Loucy (cell line): Measurements from ENCODE around the gene SIRPG.

Experiments used
- CTCF ChIP-seq: fragments of 200-600 bp; sonication (generic); conservative IDR thresholded peaks from 2 replicates; pipeline ENCODE4 v1.5.1; 2014; ENCODE audit warnings: mild to moderate bottlenecking, antibody characterized with exemption, low read length
- EZH2phosphoT487 ChIP-seq: fragments of 200-600 bp; IDR thresholded peaks from 2 replicates; pipeline ENCODE4 v1.6.1; 2018; ENCODE audit warnings: antibody characterized with exemption, mild to moderate bottlenecking, moderate library complexity, borderline replicate concordance

- TF ChIP-seq CTCF (no peak), EZH2phosphoT487 (no peak)
Observed at GRCh38 chr20:1579488-1579887, 78.1 kb downstream of the SIRPG start.
